OCI-LY1 (cell line): Measurements from ENCODE around the gene ARHGEF17.

Experiments used
- EZH2 ChIP-seq: fragments of 200-600 bp; sonication (generic), shearing (Covaris generic); IDR thresholded peaks from 2 replicates; pipeline ENCODE4 v1.8.0; 2017; ENCODE audit warnings: borderline replicate concordance, mixed run types, mild to moderate bottlenecking, antibody characterized with exemption, low read length, moderate library complexity, mixed read lengths
- TF ChIP-seq, protein P1 (sequence below): fragments of 200-600 bp; sonication (generic), shearing (Covaris generic); IDR thresholded peaks from 2 replicates; pipeline ENCODE4 v1.5.1; 2017; ENCODE audit warnings: mild to moderate bottlenecking, antibody characterized with exemption, low read length, moderate library complexity, mixed read lengths

DNA sequence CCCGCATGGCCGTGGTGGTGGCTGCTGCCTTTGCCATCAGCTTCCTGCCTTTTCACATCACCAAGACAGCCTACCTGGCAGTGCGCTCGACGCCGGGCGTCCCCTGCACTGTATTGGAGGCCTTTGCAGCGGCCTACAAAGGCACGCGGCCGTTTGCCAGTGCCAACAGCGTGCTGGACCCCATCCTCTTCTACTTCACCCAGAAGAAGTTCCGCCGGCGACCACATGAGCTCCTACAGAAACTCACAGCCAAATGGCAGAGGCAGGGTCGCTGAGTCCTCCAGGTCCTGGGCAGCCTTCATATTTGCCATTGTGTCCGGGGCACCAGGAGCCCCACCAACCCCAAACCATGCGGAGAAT, 10.9 kb upstream of the ARHGEF17 start:
- TF ChIP-seq, protein P1, sequence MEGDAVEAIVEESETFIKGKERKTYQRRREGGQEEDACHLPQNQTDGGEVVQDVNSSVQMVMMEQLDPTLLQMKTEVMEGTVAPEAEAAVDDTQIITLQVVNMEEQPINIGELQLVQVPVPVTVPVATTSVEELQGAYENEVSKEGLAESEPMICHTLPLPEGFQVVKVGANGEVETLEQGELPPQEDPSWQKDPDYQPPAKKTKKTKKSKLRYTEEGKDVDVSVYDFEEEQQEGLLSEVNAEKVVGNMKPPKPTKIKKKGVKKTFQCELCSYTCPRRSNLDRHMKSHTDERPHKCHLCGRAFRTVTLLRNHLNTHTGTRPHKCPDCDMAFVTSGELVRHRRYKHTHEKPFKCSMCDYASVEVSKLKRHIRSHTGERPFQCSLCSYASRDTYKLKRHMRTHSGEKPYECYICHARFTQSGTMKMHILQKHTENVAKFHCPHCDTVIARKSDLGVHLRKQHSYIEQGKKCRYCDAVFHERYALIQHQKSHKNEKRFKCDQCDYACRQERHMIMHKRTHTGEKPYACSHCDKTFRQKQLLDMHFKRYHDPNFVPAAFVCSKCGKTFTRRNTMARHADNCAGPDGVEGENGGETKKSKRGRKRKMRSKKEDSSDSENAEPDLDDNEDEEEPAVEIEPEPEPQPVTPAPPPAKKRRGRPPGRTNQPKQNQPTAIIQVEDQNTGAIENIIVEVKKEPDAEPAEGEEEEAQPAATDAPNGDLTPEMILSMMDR, result no peak
- no peak for TF ChIP-seq EZH2
